ENCODE measurements around the gene LRRC8C.

Gene LRRC8C

DNA sequence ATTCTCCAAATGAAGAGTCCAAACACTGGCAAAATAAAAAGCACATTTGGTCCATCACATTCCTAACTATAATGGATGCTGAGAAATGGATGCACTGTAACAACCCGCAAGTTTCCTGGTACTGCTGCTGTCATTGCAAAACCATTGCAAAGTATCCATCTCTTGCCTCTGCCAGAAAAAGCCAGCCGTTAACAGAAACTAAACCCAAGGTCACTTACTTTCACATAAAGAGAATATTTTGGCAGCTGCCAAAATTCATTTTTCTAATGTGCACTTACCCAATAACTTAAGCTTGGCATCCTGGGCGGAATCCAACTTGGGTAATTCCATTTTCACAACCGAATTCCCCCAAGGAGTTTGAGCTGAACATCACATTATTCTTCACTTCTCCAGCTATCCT, 110.9 kb downstream of the LRRC8C start:
- H4K8ac ChIP-seq (ENCODE audit: low read depth, low read length) = no peak overlapping the region
- H3K9ac ChIP-seq (ENCODE audit: low read depth, low read length, poor library complexity) = no peak overlapping the region
- no CpG with 5 or more reads among the region's 4 CpGs for WGBS, 2 donors (ENCODE audit: extremely low coverage in 2 of 2, insufficient read length in 2 of 2, insufficient replicate concordance in 1 of 2)
- DNase-seq (ENCODE audit: low spot score) = no peak
- H3K4me1 ChIP-seq (ENCODE audit: control insufficient read depth in 2 of 2, insufficient read depth in 1 of 2, low read depth in 1 of 2, low read length in 2 of 2) = no peaks in the 10 kb centered on the region
- no peaks in the 10 kb centered on the region for H3K79me1 ChIP-seq (ENCODE audit: low read depth, low read length)
- H3K23ac ChIP-seq (ENCODE audit: low read depth, low read length, poor library complexity) = no peak overlapping the region
- H3K27me3 ChIP-seq (ENCODE audit: control insufficient read depth in 3 of 3, insufficient read depth in 3 of 3, low read depth in 1 of 3, low read length in 3 of 3) = peaks cover 0 to 11% (median 0%) of the 10 kb centered on the region in 3 experiments
- no peak overlapping the region for H3K4ac ChIP-seq (ENCODE audit: low read length)
- H3K9me3 ChIP-seq (replicated peaks in 1 of 2; ENCODE audit: control insufficient read depth in 2 of 2, insufficient read depth in 1 of 2, low read depth in 1 of 2, low read length in 2 of 2) = no peaks in the 10 kb centered on the region
- H3K4me3 ChIP-seq (ENCODE audit: low read length in 2 of 2) = no peak overlapping the region
- H3K18ac ChIP-seq (ENCODE audit: low read length) = no peak overlapping the region
- H3K4me2 ChIP-seq (ENCODE audit: insufficient read depth, low read length, poor library complexity, severe bottlenecking) = no peak overlapping the region
- no peak overlapping the region for H2BK15ac ChIP-seq (ENCODE audit: low read length)
- H2BK12ac ChIP-seq (ENCODE audit: low read length) = no peak overlapping the region
- H2AFZ ChIP-seq (ENCODE audit: low read length) = no peak overlapping the region
- H2BK120ac ChIP-seq (ENCODE audit: low read depth, low read length) = no peak overlapping the region
- H3K27ac ChIP-seq (replicated peaks; ENCODE audit: low read length) = no peak overlapping the region
- no peak overlapping the region for H4K91ac ChIP-seq (ENCODE audit: low read depth, low read length, poor library complexity)
- H2AK5ac ChIP-seq (ENCODE audit: low read depth, low read length) = no peak overlapping the region
- no peaks in the 10 kb centered on the region for H3K36me3 ChIP-seq (replicated peaks in 1 of 2; ENCODE audit: control insufficient read depth in 2 of 2, insufficient read depth in 2 of 2, low read length in 2 of 2)
- no peak overlapping the region for H2BK5ac ChIP-seq (ENCODE audit: low read length)
- H3K14ac ChIP-seq (ENCODE audit: low read length) = no peak overlapping the region

GRCh38 chr1:89746424-89747149, 113.7 kb downstream of the LRRC8C start:
- Histone ChIP-seq H3K9me3 (replicated peaks in 1 of 2; ENCODE audit: control insufficient read depth in 2 of 2, insufficient read depth in 1 of 2, low read depth in 1 of 2, low read length in 2 of 2) (no peaks in the 10 kb centered on the region), H3K4me1 (ENCODE audit: control insufficient read depth in 2 of 2, insufficient read depth in 1 of 2, low read depth in 1 of 2, low read length in 2 of 2) (no peaks in the 10 kb centered on the region), H4K91ac (ENCODE audit: low read depth, low read length, poor library complexity) (no peak overlapping the region), H3K4ac (ENCODE audit: low read length) (no peak overlapping the region), H3K4me3 (ENCODE audit: low read length in 2 of 2) (no peak overlapping the region), H2AFZ (ENCODE audit: low read length) (no peak overlapping the region), H3K18ac (ENCODE audit: low read length) (no peak overlapping the region), H2BK120ac (ENCODE audit: low read depth, low read length) (no peak overlapping the region), H2BK15ac (ENCODE audit: low read length) (no peak overlapping the region), H3K27ac (replicated peaks; ENCODE audit: low read length) (no peak overlapping the region), H2BK5ac (ENCODE audit: low read length) (no peak overlapping the region), H3K27me3 (ENCODE audit: control insufficient read depth in 3 of 3, insufficient read depth in 3 of 3, low read depth in 1 of 3, low read length in 3 of 3) (peaks cover 0 to 11% (median 0%) of the 10 kb centered on the region in 3 experiments), H3K79me1 (ENCODE audit: low read depth, low read length) (no peaks in the 10 kb centered on the region), H3K14ac (ENCODE audit: low read length) (no peak overlapping the region), H3K23ac (ENCODE audit: low read depth, low read length, poor library complexity) (no peak overlapping the region), H3K4me2 (ENCODE audit: insufficient read depth, low read length, poor library complexity, severe bottlenecking) (no peak overlapping the region), H4K8ac (ENCODE audit: low read depth, low read length) (no peak overlapping the region), H3K9ac (ENCODE audit: low read depth, low read length, poor library complexity) (no peak overlapping the region), H3K36me3 (replicated peaks in 1 of 2; ENCODE audit: control insufficient read depth in 2 of 2, insufficient read depth in 2 of 2, low read length in 2 of 2) (no peaks in the 10 kb centered on the region), H2AK5ac (ENCODE audit: low read depth, low read length) (no peak overlapping the region), H2BK12ac (ENCODE audit: low read length) (no peak overlapping the region)
- no peak for DNase-seq (ENCODE audit: low spot score)
- WGBS, 2 donors (ENCODE audit: extremely low coverage in 2 of 2, insufficient read length in 2 of 2, insufficient replicate concordance in 1 of 2) = no CpG with 5 or more reads among the region's 4 CpGs

- DNase-seq (ENCODE audit: low spot score) = no peak
- H3K4me1 ChIP-seq (ENCODE audit: control insufficient read depth in 2 of 2, insufficient read depth in 1 of 2, low read depth in 1 of 2, low read length in 2 of 2) = no peaks in the 10 kb centered on the region
- H3K4me3 ChIP-seq (ENCODE audit: low read length in 2 of 2) = no peak overlapping the region
- H3K79me1 ChIP-seq (ENCODE audit: low read depth, low read length) = no peaks in the 10 kb centered on the region
- H2AFZ ChIP-seq (ENCODE audit: low read length) = no peak overlapping the region
- H3K18ac ChIP-seq (ENCODE audit: low read length) = no peak overlapping the region
- H2BK5ac ChIP-seq (ENCODE audit: low read length) = no peak overlapping the region
- peaks cover 0 to 3% (median 0%) of the 10 kb centered on the region in 3 experiments for H3K27me3 ChIP-seq (ENCODE audit: control insufficient read depth in 3 of 3, insufficient read depth in 3 of 3, low read depth in 1 of 3, low read length in 3 of 3)
- no peak overlapping the region for H3K4me2 ChIP-seq (ENCODE audit: insufficient read depth, low read length, poor library complexity, severe bottlenecking)
- H3K14ac ChIP-seq (ENCODE audit: low read length) = no peak overlapping the region
- H2AK5ac ChIP-seq (ENCODE audit: low read depth, low read length) = no peak overlapping the region
- no peak overlapping the region for H3K23ac ChIP-seq (ENCODE audit: low read depth, low read length, poor library complexity)
- H4K91ac ChIP-seq (ENCODE audit: low read depth, low read length, poor library complexity) = no peak overlapping the region
- no peak overlapping the region for H2BK12ac ChIP-seq (ENCODE audit: low read length)
- no peak overlapping the region for H3K4ac ChIP-seq (ENCODE audit: low read length)
- no peak overlapping the region for H2BK120ac ChIP-seq (ENCODE audit: low read depth, low read length)
- no peak overlapping the region for H3K9ac ChIP-seq (ENCODE audit: low read depth, low read length, poor library complexity)
- no peaks in the 10 kb centered on the region for H3K9me3 ChIP-seq (replicated peaks in 1 of 2; ENCODE audit: control insufficient read depth in 2 of 2, insufficient read depth in 1 of 2, low read depth in 1 of 2, low read length in 2 of 2)
- H4K8ac ChIP-seq (ENCODE audit: low read depth, low read length) = no peak overlapping the region
- H3K27ac ChIP-seq (replicated peaks; ENCODE audit: low read length) = no peak overlapping the region
- no peak overlapping the region for H2BK15ac ChIP-seq (ENCODE audit: low read length)
- no peaks in the 10 kb centered on the region for H3K36me3 ChIP-seq (replicated peaks in 1 of 2; ENCODE audit: control insufficient read depth in 2 of 2, insufficient read depth in 2 of 2, low read length in 2 of 2)
These were observed 120.8 kb downstream of the LRRC8C start for GRCh38 chr1:89753761-89754160.

DNA sequence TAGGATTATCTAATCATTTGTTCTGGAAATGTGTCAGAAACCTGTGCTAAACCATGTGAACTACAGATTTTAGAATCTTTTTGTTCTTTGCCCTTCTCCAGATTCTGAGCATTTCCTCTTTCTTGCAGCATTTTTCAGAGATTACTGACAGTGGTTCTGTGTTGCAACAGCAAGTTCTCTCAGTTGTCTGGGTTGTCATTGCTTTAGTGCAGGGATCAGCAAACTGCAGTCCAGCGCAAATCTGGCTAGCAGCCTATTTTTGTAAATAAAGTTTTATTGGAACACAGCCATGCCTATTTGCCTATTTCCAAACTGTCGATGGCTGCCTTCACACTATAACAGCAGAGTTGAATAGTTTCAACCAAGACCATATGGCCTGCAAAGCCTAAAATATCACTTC, 121.6 kb downstream of the LRRC8C start:
- H3K9ac ChIP-seq (ENCODE audit: low read depth, low read length, poor library complexity) = no peak overlapping the region
- H3K9me3 ChIP-seq (replicated peaks in 1 of 2; ENCODE audit: control insufficient read depth in 2 of 2, insufficient read depth in 1 of 2, low read depth in 1 of 2, low read length in 2 of 2) = no peaks in the 10 kb centered on the region
- H2BK120ac ChIP-seq (ENCODE audit: low read depth, low read length) = no peak overlapping the region
- H3K4me1 ChIP-seq (ENCODE audit: control insufficient read depth in 2 of 2, insufficient read depth in 1 of 2, low read depth in 1 of 2, low read length in 2 of 2) = no peaks in the 10 kb centered on the region
- no peak overlapping the region for H2BK5ac ChIP-seq (ENCODE audit: low read length)
- no peak overlapping the region for H3K23ac ChIP-seq (ENCODE audit: low read depth, low read length, poor library complexity)
- no peak overlapping the region for H3K18ac ChIP-seq (ENCODE audit: low read length)
- H3K4me2 ChIP-seq (ENCODE audit: insufficient read depth, low read length, poor library complexity, severe bottlenecking) = no peak overlapping the region
- no peak overlapping the region for H3K4ac ChIP-seq (ENCODE audit: low read length)
- no peak for DNase-seq (ENCODE audit: low spot score)
- H2BK12ac ChIP-seq (ENCODE audit: low read length) = no peak overlapping the region
- H3K27ac ChIP-seq (replicated peaks; ENCODE audit: low read length) = no peak overlapping the region
- no peak overlapping the region for H3K4me3 ChIP-seq (ENCODE audit: low read length in 2 of 2)
- H2AK5ac ChIP-seq (ENCODE audit: low read depth, low read length) = no peak overlapping the region
- no peak overlapping the region for H2BK15ac ChIP-seq (ENCODE audit: low read length)
- H3K27me3 ChIP-seq (ENCODE audit: control insufficient read depth in 3 of 3, insufficient read depth in 3 of 3, low read depth in 1 of 3, low read length in 3 of 3) = peaks cover 0 to 9% (median 0%) of the 10 kb centered on the region in 3 experiments
- H4K91ac ChIP-seq (ENCODE audit: low read depth, low read length, poor library complexity) = no peak overlapping the region
- H4K8ac ChIP-seq (ENCODE audit: low read depth, low read length) = no peak overlapping the region
- no CpG with 5 or more reads among the region's 2 CpGs for WGBS, 2 donors (ENCODE audit: extremely low coverage in 2 of 2, insufficient read length in 2 of 2, insufficient replicate concordance in 1 of 2)
- H3K14ac ChIP-seq (ENCODE audit: low read length) = no peak overlapping the region
- no peaks in the 10 kb centered on the region for H3K79me1 ChIP-seq (ENCODE audit: low read depth, low read length)
- H2AFZ ChIP-seq (ENCODE audit: low read length) = no peak overlapping the region
- H3K36me3 ChIP-seq (replicated peaks in 1 of 2; ENCODE audit: control insufficient read depth in 2 of 2, insufficient read depth in 2 of 2, low read length in 2 of 2) = no peaks in the 10 kb centered on the region

Measured in neuronal stem cell (in vitro differentiated cells).